Measurements from ENCODE around the gene STX5. TPM values are rescaled to one million over a fixed set of nuclear protein-coding genes. Genes with fewer than 3 reads are reported as not detected.

Gene STX5
- total and polyA plus RNA-seq, 8 donors: 18.6 to 31.2 (median 26.9) TPM

- peak within 1 kb of the TSS; percentile 71 to 79 (median 73) for H3K27ac ChIP-seq
- 0 to 1% methylated on average over 53 to 58 of the region's 58 CpGs for WGBS, 2 donors
- peaks cover 7 to 23% (median 19%) of the 10 kb centered on the region in 3 donors for H3K4me1 ChIP-seq
- peak in 1 of 4 donors; percentile 10 for TF ChIP-seq CTCF (IDR thresholded peaks at IDR 0.05)
- FAIRE-seq (no peak), DNase-seq (peak; percentile 82 to 94 (median 86)), ATAC-seq (peak; percentile 75 to 92 (median 84))
- no peaks in the 10 kb centered on the region for H3K27me3 ChIP-seq
- peak within 1 kb of the TSS; percentile 85 to 98 (median 93) for H3K4me3 ChIP-seq
- intact Hi-C loops (cut with DNase I): no loop called here
- no peaks in the 10 kb centered on the region for H3K9me3 ChIP-seq
- peaks cover 0 to 27% (median 24%) of the 10 kb centered on the region in 3 donors for H3K36me3 ChIP-seq
These were observed 40.2 kb downstream of the STX5 start, which contains the start of gene TMEM223 for GRCh38 chr11:62791501-62792201. Gene TMEM223 (minus strand): TSS chr11:62792006. CDS start chr11:62791994, 12 bp downstream.

- peaks cover 0 to 9% (median 8%) of the 10 kb centered on the region in 3 donors for H3K36me3 ChIP-seq
- intact Hi-C loops (cut with DNase I): loop anchor here in 2 of 3 donors (5.0 to 10.0 kb wide), 2 partner anchors 73 to 75 kb away; no protein-coding TSS in a partner anchor
- H3K27ac ChIP-seq: no peak overlapping the region
- peaks cover 10 to 29% (median 26%) of the 10 kb centered on the region in 3 donors for H3K4me1 ChIP-seq
- FAIRE-seq (no peak), DNase-seq (no peak), ATAC-seq (no peak)
- TF ChIP-seq CTCF (IDR thresholded peaks at IDR 0.05): no peak
- H3K9me3 ChIP-seq: no peaks in the 10 kb centered on the region
- 50 to 71% methylated on average over 3 of the region's 3 CpGs for WGBS, 2 donors
- no peaks in the 10 kb centered on the region for H3K27me3 ChIP-seq
- H3K4me3 ChIP-seq: no peak overlapping the region
These were observed 42.3 kb downstream of the STX5 start for GRCh38 chr11:62789576-62789975.

- no peak for TF ChIP-seq CTCF (IDR thresholded peaks at IDR 0.05)
- Histone ChIP-seq H3K4me1 (peaks cover 10 to 29% (median 26%) of the 10 kb centered on the region in 3 donors), H3K4me3 (peak overlapping the region in 1 of 4 donors; percentile 86), H3K27ac (no peak overlapping the region), H3K27me3 (no peaks in the 10 kb centered on the region), H3K9me3 (no peaks in the 10 kb centered on the region), H3K36me3 (peaks cover 0 to 4% (median 3%) of the 10 kb centered on the region in 3 donors)
- no peak for ATAC-seq
- intact Hi-C loops (cut with DNase I): loop anchor here in 2 of 3 donors (5.0 to 10.0 kb wide), 2 partner anchors 73 to 76 kb away; no protein-coding TSS in a partner anchor
- FAIRE-seq: no peak
- WGBS, 2 donors: 51 to 66% methylated on average over 5 of the region's 5 CpGs
- no peak for DNase-seq
These were observed 42.9 kb downstream of the STX5 start for GRCh38 chr11:62788991-62789390.

- H3K27ac ChIP-seq: peak within 1 kb of the TSS; percentile 94 to 96 (median 95)
- WGBS, 2 donors: 0% methylated on average over 46 to 88 of the region's 88 CpGs
- peaks cover 5 to 25% (median 23%) of the 10 kb centered on the region in 3 donors for H3K4me1 ChIP-seq
- DNase-seq (peak; percentile 95 to 99 (median 97)), ATAC-seq (peak; percentile 83 to 92 (median 86)), FAIRE-seq (no peak)
- peak in 1 of 4 donors; percentile 8 for TF ChIP-seq CTCF (IDR thresholded peaks at IDR 0.05)
- H3K9me3 ChIP-seq: no peaks in the 10 kb centered on the region
- intact Hi-C loops (cut with DNase I): loop anchor here in 2 of 3 donors (5.0 to 10.0 kb wide), 2 partner anchors 75 to 78 kb away; no protein-coding TSS in a partner anchor
- peaks cover 0 to 3% (median 0%) of the 10 kb centered on the region in 3 donors for H3K36me3 ChIP-seq
- peak within 1 kb of the TSS; percentile 77 to 86 (median 84) for H3K4me3 ChIP-seq
- no peaks in the 10 kb centered on the region for H3K27me3 ChIP-seq
These were observed 44.7 kb downstream of the STX5 start, which contains the start of gene TMEM179B for GRCh38 chr11:62787005-62787759. Gene TMEM179B (plus strand): TSS chr11:62787402. CDS start chr11:62787432, 30 bp downstream.

Measured in pancreas (tissue), 10 donors.